ENCODE results near the gene HGFAC. TPM values are rescaled to one million over a fixed set of nuclear protein-coding genes. Genes with fewer than 3 reads are reported as not detected.

Gene HGFAC
- total and polyA plus RNA-seq, 10 of the 15 experiments (the other 5 are each of a cell fraction or from before 2014, with no cell fraction given): 0.38 TPM; not detected in 9

- TF ChIP-seq MTA2 (IDR thresholded peaks at IDR 0.05; ENCODE audit: low read depth) (no peak), PBX3 (IDR thresholded peaks at IDR 0.05; ENCODE audit: insufficient replicate concordance, low read depth, low read length) (no peak), ZBTB4 (CRISPR knock-in tag; IDR thresholded peaks at IDR 0.05) (no peak)
Measured at GRCh38 chr4:3392321-3392720, 49.4 kb upstream of the HGFAC start (continued).

- Histone ChIP-seq H3K27me3 (replicated peaks in 1 of 2; ENCODE audit: control insufficient read depth in 2 of 2, insufficient read depth in 2 of 2, low read length in 1 of 2) (no peaks in the 10 kb centered on the region), H2AFZ (ENCODE audit: control insufficient read depth, low read depth, low read length) (no peak overlapping the region), H3K4me3 (no peak overlapping the region), H3K9ac (ENCODE audit: control insufficient read depth, insufficient read depth, low read length) (no peak overlapping the region), H3K27ac (ENCODE audit: control insufficient read depth, insufficient read depth) (no peak overlapping the region), H3K4me1 (ENCODE audit: control insufficient read depth, insufficient read depth, low read length) (peaks cover 11% of the 10 kb centered on the region), H3K79me2 (ENCODE audit: control insufficient read depth, insufficient read depth, low read length) (no peaks in the 10 kb centered on the region), H4K20me1 (ENCODE audit: control insufficient read depth, insufficient read depth) (no peaks in the 10 kb centered on the region), H3K9me3 (replicated peaks; ENCODE audit: control insufficient read depth, insufficient read depth, low read length) (no peaks in the 10 kb centered on the region; the same call in 2 of the 3 replicates), H3K36me3 (ENCODE audit: control insufficient read depth in 2 of 2, insufficient read depth in 2 of 2, low read length in 1 of 2) (no peaks in the 10 kb centered on the region), H3K4me2 (ENCODE audit: control insufficient read depth, insufficient read depth) (no peak overlapping the region)
- SMC1A ChIA-PET (ENCODE audit: uncharacterized antibody, unreplicated experiment): interaction anchor here (1.1 to 3.5 kb wide), 5 partner anchors 17 to 47 kb away, joined by 3 to 15 read pairs (median 10); no protein-coding TSS in a partner anchor
- ATAC-seq: no peak
- no peak for FAIRE-seq
- RAD21 ChIA-PET (ENCODE audit: unreplicated experiment): interaction anchor here (1.0 to 1.2 kb wide), 3 partner anchors 45 to 49 kb away, joined by 3 to 4 read pairs (median 4); partner anchors contain the start of gene HGFAC
- DNase-seq (ENCODE audit: low read depth, low spot score): no peak
- in situ Hi-C loops (cut with MboI): no loop called here
- CTCF ChIA-PET: interaction anchor here (0.7 to 3.3 kb wide), 5 partner anchors 9 to 200 kb away, joined by 3 to 14 read pairs (median 4); no protein-coding TSS in a partner anchor
- intact Hi-C loops (cut with micrococcal nuclease; ENCODE audit: unreplicated experiment): no loop called here
- WGBS (ENCODE audit: insufficient coverage, insufficient replicate concordance, low lambda C conversion rate, missing lambda C conversion rate): 59% methylated on average over 8 of the region's 8 CpGs
- BruUV-seq (replicated peaks): no TSS peak
- POLR2A ChIA-PET: no interaction called here
- TF ChIP-seq FOS (IDR thresholded peaks at IDR 0.05; ENCODE audit: borderline replicate concordance, extremely low read depth, insufficient read length): no peak
- TF ChIP-seq PKNOX1 (IDR thresholded peaks at IDR 0.05): no peak
- no peak for TF ChIP-seq TCF7 (IDR thresholded peaks at IDR 0.05; ENCODE audit: borderline replicate concordance)
- no peak for TF ChIP-seq JUND (IDR thresholded peaks at IDR 0.05; ENCODE audit: low read depth, low read length)
- no peak for TF ChIP-seq MYB (IDR thresholded peaks at IDR 0.05; ENCODE audit: borderline replicate concordance, low read depth, low read length)
- TF ChIP-seq HDAC2 (IDR thresholded peaks at IDR 0.05): no peak
- no peak for TF ChIP-seq KDM1A (IDR thresholded peaks at IDR 0.05; ENCODE audit: borderline replicate concordance)
- no peak for TF ChIP-seq ZNF687 (IDR thresholded peaks at IDR 0.05)
Measured at GRCh38 chr4:3393171-3393570, 48.6 kb upstream of the HGFAC start.

All from GM12878 (cell line).